Activated CD8-positive, alpha-beta memory T cell treated with anti-CD3 and anti-CD28 coated beads for 24 hours (primary cell): ENCODE results near the gene AAGAB.
"Not testable (repeated sequence)": the region's sequence is repeated elsewhere in the genome, so short reads cannot be mapped to it uniquely, and the experiment has no call there.

Experiments
- DNase-seq: peaks from one replicate; pipeline ENCODE4 v3.0.0-alpha.2; 2020

The AAGAB gene

DNA sequence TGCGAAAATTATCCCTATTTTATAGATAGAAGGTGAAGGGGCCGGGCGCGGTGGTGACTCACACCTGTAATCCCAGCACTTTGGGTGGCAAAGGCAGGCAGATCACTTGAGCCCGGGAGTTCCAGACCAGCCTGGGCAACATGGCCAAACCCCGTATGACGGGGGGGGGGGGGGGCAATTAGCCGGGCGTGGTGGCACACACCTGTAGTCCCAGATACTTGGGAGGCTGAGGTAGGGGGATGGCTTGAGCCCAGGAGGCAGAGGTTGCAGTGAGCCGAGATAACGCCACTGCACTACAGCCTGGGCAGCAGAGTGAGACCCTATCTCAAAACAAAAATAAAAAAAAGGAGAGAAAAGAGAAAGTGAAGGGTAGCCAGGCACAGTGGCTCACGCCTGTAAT lies 1.4 kb downstream of the AAGAB start:
- no peak for DNase-seq

DNA sequence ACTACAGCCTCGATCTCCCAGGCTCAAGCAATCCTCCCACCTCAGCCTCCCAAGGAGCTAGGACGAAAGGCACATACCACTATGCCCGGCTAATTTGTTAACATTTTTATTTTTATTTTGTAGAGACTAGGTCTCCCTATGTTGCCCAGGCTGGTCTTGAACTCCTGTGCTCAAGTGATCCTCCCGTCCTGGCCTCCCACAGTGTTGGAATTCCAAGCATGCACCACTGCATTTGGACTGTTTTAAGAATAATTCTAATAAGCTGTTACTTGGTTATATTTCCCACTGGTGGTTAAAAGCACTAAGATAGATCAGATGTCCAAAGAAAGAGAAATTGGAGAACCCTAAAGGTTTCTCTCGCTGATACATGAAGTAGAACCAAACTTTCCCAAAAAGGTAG lies 3.1 kb downstream of the AAGAB start:
- DNase-seq = no peak

- no peak for DNase-seq
These were observed 4.6 kb downstream of the AAGAB start for GRCh38 chr15:67249830-67250229.

- DNase-seq = no peak
These were observed 6.4 kb downstream of the AAGAB start for GRCh38 chr15:67248011-67248505.

GRCh38 chr15:67246606-67247005 lies 7.9 kb downstream of the AAGAB start:
- DNase-seq = not testable (repeated sequence)

DNA sequence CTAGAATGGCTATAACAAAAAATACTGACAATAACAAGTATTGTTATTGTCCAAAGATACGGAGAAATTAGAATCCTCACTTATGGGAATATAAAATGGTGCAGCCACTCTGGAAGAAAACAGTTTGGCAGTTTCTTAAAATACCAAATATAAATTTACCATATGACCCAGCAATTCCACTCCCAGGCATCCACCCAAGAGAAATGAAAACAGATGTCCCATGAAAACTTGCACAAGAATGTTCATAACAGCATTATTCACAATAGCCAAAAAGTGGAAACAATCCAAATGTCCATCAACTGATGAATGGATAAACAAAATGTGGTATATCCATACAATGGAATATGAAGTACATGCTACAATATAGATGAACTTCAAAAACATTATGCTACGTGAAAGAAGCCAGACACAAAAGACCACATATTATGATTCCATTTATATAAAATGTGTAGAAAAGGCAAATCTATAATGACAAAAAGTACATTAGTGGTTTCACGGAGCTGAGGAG lies 9.4 kb downstream of the AAGAB start:
- no peak for DNase-seq

DNA sequence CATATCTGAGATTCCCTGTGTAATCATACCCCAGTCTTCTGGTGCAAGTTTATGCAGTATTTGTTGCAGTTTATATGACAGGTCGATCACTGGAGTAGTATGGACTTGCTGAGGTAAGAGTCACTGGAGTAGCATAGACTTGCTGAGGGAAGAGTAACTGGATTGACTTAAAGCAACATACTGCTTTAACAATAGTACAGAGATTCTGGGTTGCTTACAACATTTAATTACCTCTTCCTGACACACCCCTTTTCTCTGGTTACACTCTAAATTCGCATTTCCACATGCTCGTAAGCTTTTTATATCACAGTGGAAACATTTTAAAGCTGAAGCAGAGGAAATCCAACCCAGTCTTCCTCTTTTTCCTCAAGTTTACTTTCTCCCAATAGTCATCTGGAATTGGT lies 11.8 kb downstream of the AAGAB start:
- no peak for DNase-seq

- no peak for DNase-seq
These were observed 13.2 kb downstream of the AAGAB start for GRCh38 chr15:67241132-67241855.

DNA sequence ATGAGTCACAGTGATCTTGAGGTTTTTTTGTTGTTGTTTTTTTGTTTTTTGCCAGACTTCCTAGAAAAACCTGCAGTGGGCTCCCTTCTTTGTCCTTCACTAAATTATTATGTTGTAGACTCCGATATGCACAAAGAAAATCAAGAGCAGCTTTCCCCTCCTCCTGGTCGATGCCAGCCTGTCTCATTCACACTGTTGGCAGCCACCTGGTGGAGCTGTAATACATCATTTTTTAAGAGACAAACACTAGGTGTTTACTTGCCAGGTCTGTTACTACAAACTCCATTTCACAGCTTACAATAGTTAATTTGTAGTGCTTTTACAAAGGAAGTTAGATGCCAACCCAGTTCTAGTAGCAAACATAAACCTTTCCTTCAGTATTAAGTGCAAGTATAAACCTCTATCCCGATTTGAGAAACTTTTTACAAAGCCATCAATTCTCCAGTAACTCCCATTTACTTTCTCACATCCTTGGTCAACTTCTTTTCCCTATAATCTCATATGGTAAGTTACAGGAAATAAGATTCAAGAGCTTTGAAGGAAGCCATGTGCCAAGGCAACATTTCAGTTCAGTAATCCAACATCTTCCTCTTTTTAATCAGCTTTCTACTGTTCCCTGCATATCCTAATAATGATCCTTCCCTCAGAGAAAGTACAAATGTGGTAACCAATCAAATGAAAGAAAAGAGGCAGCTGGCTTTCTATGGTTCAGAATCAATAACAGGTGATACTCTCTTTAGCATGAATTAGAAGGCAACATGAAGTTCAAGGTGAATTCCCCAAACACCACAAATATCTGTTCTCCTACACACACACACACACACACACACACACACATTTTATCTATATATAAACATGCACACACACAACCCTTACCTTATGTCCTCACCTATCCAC lies 14.0 kb downstream of the AAGAB start:
- no peak for DNase-seq

DNA sequence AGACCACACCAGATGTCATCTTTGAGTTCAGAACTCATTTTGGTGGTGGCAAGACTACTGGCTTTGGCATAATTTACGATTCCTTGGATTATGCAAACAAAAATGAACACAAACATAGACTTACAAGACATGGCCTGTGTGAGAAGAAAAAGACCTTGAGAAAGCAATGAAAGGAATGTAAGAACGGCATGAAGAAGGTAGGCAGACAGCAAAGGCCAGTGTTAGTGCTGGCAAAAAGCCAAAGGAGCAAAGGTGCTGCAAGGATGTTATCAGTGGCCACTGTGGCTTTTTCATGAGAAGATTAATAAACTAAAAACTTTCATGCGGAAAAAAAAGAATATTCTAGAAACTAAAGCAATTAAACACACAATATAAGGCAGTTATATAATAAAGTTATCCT lies 21.9 kb downstream of the AAGAB start:
- no peak for DNase-seq

DNA sequence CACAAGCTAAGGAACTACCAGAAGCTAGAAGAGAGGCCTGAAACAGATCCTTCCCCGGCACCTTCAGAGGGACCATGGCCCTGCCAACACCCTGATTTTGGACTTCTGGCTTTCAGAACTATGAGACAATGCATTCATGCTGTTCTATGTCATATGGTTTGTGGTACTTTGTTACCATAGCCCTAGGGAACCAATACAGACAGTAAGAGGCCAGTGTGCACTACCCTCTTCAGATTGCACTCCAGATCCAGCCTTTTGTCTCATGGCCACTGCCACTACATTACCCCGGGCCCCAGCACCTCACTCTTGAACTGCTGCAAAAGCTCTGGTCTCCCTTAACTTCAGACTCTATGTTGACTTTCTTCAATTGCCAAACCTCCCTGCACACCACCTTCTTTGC lies 24.0 kb downstream of the AAGAB start:
- no peak for DNase-seq

- DNase-seq = no peak
These were observed 26.2 kb downstream of the AAGAB start for GRCh38 chr15:67228286-67228685.

- no peak for DNase-seq
These were observed 26.6 kb downstream of the AAGAB start for GRCh38 chr15:67227846-67228245.

GRCh38 chr15:67227431-67227830 lies 27.0 kb downstream of the AAGAB start:
- DNase-seq = no peak

GRCh38 chr15:67225336-67225735 lies 29.1 kb downstream of the AAGAB start:
- no peak for DNase-seq

GRCh38 chr15:67224889-67225288 lies 29.6 kb downstream of the AAGAB start:
- DNase-seq = no peak

DNA sequence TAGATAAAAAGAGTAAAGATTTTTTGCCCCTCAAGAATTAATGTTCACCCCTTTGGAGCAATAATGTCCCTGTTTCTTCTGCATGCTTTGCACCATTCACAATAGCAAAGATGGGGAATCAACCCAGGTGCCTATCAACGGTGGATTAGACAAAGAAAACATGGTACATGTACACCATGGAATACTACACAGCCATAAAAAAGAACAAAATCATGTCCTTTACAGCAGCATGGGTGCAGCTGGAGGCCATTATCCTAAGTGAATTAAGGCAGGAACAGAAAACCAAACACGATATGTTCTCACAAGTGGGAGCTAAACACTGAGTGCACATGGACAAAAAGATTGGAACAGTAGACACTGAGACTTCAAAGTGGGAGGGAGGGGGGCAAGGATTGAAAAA lies 35.2 kb downstream of the AAGAB start:
- no peak for DNase-seq

DNA sequence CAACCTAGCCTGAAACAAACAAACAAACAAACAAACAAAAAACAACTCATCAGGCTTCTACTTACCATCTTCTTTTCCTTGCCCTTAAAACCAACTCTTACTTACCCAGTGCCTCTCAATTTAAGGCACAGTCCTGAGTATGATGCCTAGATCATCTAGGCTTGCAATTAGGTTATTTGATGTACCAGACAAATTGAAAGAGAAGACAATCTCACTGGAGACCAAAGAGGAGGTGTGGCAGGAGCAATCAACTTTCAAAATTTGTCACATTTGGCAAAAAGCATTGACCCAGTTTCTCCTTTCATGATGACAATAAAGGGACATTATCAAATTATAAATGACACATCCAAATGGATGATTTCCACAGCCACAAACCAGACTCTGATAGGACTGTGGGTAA lies 36.0 kb downstream of the AAGAB start:
- DNase-seq = no peak

GRCh38 chr15:67216859-67217258 lies 37.6 kb downstream of the AAGAB start:
- DNase-seq = no peak

GRCh38 chr15:67215102-67215501 lies 39.4 kb downstream of the AAGAB start:
- no peak for DNase-seq

- no peak for DNase-seq
These were observed 41.6 kb downstream of the AAGAB start for GRCh38 chr15:67212684-67213367.

GRCh38 chr15:67210555-67211168 lies 43.8 kb downstream of the AAGAB start:
- no peak for DNase-seq

DNA sequence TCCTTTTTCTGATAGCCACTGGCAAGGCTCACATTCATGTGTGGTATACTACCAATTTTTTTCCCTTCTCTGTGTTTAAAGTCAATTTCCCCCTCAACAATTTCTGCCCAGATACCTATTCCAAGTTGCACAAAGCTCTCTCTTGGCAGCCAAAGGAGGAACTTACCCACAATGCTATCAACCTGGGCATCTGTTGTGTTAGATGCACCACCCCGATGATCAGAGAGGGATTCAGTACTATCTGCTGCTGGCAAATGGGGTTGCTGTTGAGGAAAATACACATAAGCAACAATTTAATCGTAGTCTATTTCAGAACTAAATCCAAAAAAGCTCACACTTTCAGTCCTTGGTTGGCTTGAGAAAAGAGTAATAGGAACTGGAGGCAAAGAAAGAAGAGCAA lies 46.1 kb downstream of the AAGAB start:
- DNase-seq = no peak
